Activated T-helper 1 cell treated with anti-CD3 and anti-CD28 coated beads, Interleukin-12 subunit alpha, Interleukin-12 subunit beta, Interleukin-2, Interleukin-4 antibody, amounts not matched to agents 30 ng/mL and 10 ng/mL and 1 ng/mL, durations not matched to agents 14 hours and 24 hours and 36 hours (primary cell): ENCODE results near the gene NLRP1. TPM values are rescaled to one million over a fixed set of nuclear protein-coding genes. Genes with fewer than 3 reads are reported as not detected.

Source experiments
- DNase-seq: peaks from one replicate; pipeline ENCODE4 v3.0.0; 2021; ENCODE audit warnings: low spot score
- H3K27ac Mint-ChIP-seq: one replicate; pipeline ENCODE4 v1.8.0; 2021; ENCODE audit warnings: mild to moderate bottlenecking, mixed read lengths
- H3K27me3 Mint-ChIP-seq: one replicate; pipeline ENCODE4 v1.8.0; 2022; ENCODE audit warnings: mild to moderate bottlenecking, moderate library complexity, mixed read lengths; ENCODE audit not compliant: insufficient read depth
- H3K36me3 Mint-ChIP-seq: one replicate; pipeline ENCODE4 v1.8.0; 2021; ENCODE audit warnings: low read depth, mixed read lengths
- H3K4me1 Mint-ChIP-seq: one replicate; pipeline ENCODE4 v1.8.0; 2021; ENCODE audit warnings: low read depth, mixed read lengths
- H3K4me3 Mint-ChIP-seq: one replicate; pipeline ENCODE4 v1.8.0; 2021; ENCODE audit warnings: mild to moderate bottlenecking, moderate library complexity, mixed read lengths
- H3K9me3 Mint-ChIP-seq: one replicate; pipeline ENCODE4 v1.8.0; 2021; ENCODE audit warnings: mixed read lengths
- intact Hi-C: fragments of 100-400 bp; cut with micrococcal nuclease; formaldehyde crosslinking; loops from one replicate; pipeline ENCODE4 v1.15.1; 2024
- total RNA-seq: library from RNA; stranded (reverse); gene quantifications from 2 replicates; pipeline ENCODE4 v1.2.3, GENCODE V29; 2022

Gene NLRP1
- total RNA-seq, 1 donor from 2014 or later: 26.0 TPM

DNA sequence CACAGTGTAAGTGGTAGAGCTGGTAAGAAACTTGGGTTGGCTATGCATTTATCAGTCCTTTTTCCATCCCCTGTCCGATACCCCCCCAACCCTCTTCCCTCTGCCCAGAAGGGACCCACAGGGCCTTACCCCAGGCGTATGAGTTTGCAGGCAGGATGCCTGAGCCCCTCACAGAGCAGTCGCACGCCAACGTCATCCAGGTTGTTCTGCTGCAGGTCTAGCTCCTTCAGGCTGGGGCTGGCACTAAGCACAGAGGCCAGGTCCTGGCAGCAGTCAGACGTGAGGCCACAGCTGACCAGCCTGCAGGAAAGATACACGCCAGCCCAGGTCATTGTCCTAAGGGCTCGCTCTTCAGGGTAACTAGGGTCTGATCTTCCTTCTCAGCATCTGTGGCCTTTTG, 45.0 kb downstream of the NLRP1 start:
- Mint-ChIP-seq H3K4me3 (no peak overlapping the region), H3K36me3 (peaks cover 32% of the 10 kb centered on the region), H3K27me3 (no peaks in the 10 kb centered on the region), H3K27ac (no peak overlapping the region), H3K9me3 (no peaks in the 10 kb centered on the region), H3K4me1 (no peaks in the 10 kb centered on the region)
- no peak for DNase-seq
- intact Hi-C loops: no loop called here

DNA sequence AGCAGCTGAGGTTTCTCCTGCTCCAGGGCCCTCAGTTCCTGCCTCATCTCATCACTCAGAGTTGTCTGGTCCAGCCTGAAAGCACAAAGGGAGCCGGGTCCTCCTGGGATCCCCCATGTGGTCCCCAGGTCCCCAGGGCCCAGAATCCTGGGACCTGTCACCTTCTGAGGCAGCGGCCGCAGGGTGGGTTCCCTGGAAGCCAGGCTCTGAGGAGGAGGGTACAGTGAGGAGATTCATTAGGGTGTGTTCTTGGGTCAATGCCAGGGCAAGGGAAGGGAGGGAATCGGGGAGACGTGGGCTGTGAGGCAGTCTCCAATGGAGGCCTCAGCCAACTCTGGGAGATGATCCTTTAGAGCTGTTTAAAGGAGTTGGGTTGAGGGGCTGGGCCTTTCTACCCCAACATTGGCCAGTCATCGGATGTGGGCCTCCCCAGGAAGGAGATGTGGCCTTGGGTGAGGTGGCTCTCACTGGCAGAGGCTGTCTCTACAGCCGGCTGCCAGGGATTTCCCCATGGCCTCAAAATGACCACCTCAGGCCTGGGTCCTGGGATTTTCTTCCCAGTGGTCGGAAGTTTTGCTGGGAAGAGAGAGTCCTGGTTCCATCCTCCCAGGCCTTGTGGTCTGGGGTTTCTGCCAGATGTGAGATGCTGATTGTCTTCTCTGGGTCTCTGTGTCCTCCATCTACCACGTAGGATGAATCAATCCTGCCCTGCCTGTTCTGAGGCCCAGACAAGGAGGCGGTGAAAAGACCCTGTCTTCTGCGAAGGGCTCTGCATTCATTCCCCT, 47.3 kb downstream of the NLRP1 start:
- intact Hi-C loops: no loop called here
- peaks cover 33% of the 10 kb centered on the region for H3K36me3 Mint-ChIP-seq
- no peaks in the 10 kb centered on the region for H3K9me3 Mint-ChIP-seq
- H3K4me1 Mint-ChIP-seq: no peaks in the 10 kb centered on the region
- H3K4me3 Mint-ChIP-seq: no peak overlapping the region
- no peak overlapping the region for H3K27ac Mint-ChIP-seq
- DNase-seq: no peak
- H3K27me3 Mint-ChIP-seq: no peaks in the 10 kb centered on the region

DNA sequence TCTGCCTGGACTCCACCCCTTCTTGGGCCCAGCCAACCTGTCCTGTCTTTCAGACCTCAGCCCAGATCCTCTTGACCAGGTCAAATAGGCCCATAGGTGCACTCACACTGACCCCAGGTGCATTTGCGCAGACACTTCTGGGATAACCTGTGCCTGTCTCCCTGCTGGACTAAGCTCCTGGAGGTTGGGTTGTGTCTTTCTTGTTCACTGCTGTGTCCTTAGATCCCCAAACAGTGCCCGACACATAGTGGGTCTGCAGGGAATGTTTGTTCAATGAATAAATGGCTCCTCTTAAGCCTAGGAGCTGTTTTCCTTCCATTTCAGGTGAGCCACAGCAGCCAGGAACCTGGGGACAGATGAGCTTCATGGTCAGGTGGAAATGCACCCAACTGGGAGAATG, 48.9 kb downstream of the NLRP1 start:
- Mint-ChIP-seq H3K4me3 (no peak overlapping the region), H3K9me3 (no peaks in the 10 kb centered on the region), H3K4me1 (no peaks in the 10 kb centered on the region), H3K36me3 (peaks cover 41% of the 10 kb centered on the region), H3K27me3 (no peaks in the 10 kb centered on the region), H3K27ac (no peak overlapping the region)
- no peak for DNase-seq
- intact Hi-C loops: no loop called here

GRCh38 chr17:5533486-5534315, 50.6 kb downstream of the NLRP1 start:
- DNase-seq: no peak
- Mint-ChIP-seq H3K27me3 (no peaks in the 10 kb centered on the region), H3K36me3 (peaks cover 42% of the 10 kb centered on the region), H3K9me3 (no peaks in the 10 kb centered on the region), H3K4me1 (no peaks in the 10 kb centered on the region), H3K4me3 (no peak overlapping the region), H3K27ac (no peak overlapping the region)
- intact Hi-C loops: no loop called here

DNA sequence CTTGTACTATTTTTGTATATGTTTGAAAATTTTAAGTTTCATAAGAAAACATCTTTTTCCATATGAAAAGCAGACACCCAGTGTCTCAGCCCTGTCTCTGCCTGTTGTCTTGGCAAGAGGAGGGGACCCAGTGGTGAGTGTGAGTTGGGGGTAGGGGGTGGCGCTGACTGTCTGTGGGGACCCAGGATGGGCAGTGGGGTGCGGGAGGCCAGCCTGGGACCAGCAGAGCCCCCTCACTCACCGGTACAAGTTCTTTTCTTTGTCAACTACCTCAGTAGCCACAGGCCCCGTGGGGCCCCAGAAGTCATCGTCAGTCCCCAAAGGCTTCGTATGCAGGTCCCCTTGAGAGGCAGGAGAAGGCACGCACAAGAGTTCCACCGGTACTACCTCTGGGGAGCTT, 51.7 kb downstream of the NLRP1 start:
- intact Hi-C loops: no loop called here
- Mint-ChIP-seq H3K9me3 (no peaks in the 10 kb centered on the region), H3K27ac (no peak overlapping the region), H3K27me3 (no peaks in the 10 kb centered on the region), H3K36me3 (peaks cover 43% of the 10 kb centered on the region), H3K4me3 (no peak overlapping the region), H3K4me1 (no peaks in the 10 kb centered on the region)
- no peak for DNase-seq

- Mint-ChIP-seq H3K36me3 (peaks cover 44% of the 10 kb centered on the region), H3K4me1 (peaks cover 13% of the 10 kb centered on the region), H3K27ac (no peak overlapping the region), H3K4me3 (no peak overlapping the region), H3K27me3 (no peaks in the 10 kb centered on the region), H3K9me3 (no peaks in the 10 kb centered on the region)
- no peak for DNase-seq
- intact Hi-C loops: no loop called here
Observed at GRCh38 chr17:5531085-5531418, 53.3 kb downstream of the NLRP1 start.

DNA sequence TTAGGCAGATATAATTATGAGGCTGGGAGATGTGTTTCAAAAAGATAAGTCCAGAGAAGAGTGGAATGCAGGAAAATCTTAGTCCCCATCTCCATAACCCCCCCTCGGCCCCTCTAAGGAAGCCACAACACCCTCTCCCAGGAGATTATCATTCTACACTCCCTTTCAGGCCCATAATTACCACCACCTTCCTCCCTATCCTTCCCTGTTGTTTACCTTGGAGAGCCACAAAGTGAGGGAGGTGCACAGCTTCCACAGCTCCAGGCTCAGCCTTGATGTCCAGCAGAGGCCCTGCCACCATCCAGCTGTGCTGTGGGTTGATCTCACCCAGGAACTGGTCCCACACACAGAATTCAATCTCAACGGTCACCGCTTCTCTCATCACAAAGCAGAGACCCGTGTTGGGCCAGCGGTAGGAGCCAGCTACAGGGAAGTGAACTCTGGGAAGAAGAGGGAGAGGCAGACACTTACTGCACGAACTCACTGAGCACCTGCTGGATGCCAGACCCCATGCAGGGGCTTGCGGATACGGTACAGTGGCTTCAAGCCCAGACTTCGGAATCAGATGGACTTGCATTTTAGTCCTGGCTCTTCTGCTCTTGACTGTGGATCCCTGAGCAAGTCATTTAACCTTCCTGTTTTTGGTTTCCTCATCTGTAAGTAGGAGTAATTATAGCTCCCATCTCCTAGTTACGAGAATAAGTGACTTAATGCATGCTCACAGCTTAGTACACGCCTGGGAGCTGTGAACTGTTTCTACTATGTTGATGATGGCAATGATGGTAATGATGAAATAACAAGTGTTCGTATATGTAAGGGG, 53.8 kb downstream of the NLRP1 start:
- DNase-seq: no peak
- H3K36me3 Mint-ChIP-seq: peaks cover 41% of the 10 kb centered on the region
- no peak overlapping the region for H3K27ac Mint-ChIP-seq

DNA sequence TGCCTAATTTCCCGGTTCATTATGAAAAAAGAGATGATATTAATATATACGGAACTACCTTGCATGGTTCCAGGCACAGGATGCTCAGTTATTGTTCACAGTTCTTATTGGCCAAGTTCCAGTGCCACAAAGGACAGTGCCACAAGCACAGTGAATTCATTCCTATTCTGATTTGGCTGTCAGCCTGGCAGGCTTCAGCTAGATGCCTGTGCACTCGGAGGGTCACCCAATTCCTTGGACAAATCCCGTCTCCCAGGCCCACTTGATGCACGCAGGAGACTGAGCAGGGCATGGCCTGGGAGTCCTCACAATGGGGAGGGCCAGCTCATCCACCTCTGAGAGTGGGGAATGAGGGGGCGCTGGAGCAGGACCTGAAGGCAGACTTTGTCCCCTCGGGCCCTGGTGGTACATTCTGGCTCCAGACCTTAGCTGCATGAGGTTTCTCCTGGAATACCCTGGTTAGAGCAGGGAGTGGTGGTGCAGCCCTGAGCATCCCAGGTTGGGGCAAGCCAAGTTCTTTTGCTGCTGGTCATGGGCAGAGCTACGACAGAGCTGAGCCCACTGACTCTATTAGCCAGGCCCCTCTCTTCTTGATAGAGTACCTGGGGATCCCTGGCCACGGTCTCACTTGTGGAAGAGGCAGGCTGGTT, 56.6 kb downstream of the NLRP1 start:
- Mint-ChIP-seq H3K27me3 (no peaks in the 10 kb centered on the region), H3K4me3 (no peak overlapping the region), H3K36me3 (peaks cover 34% of the 10 kb centered on the region), H3K27ac (peak overlapping the region; percentile 84), H3K9me3 (no peaks in the 10 kb centered on the region), H3K4me1 (peaks cover 13% of the 10 kb centered on the region)
- intact Hi-C loops: loop anchor here (2.0 kb wide), 1 partner anchor 57 kb away; the partner anchor contains the start of gene NLRP1
- DNase-seq: no peak

More for the DNA sequence above, 53.8 kb downstream of the NLRP1 start:
- Mint-ChIP-seq H3K9me3 (no peaks in the 10 kb centered on the region), H3K4me3 (no peak overlapping the region), H3K27me3 (no peaks in the 10 kb centered on the region), H3K4me1 (peaks cover 13% of the 10 kb centered on the region)
- intact Hi-C loops: no loop called here

GRCh38 chr17:5526821-5527598, 57.3 kb downstream of the NLRP1 start:
- intact Hi-C loops: loop anchor here (1.0 to 2.0 kb wide), 3 partner anchors 26 to 58 kb away; partner anchors contain the start of genes DERL2, MIS12 and NLRP1
- H3K27ac Mint-ChIP-seq: peak overlapping the region; percentile 84
- H3K4me3 Mint-ChIP-seq: no peak overlapping the region
- peak; percentile 18 for DNase-seq
- no peaks in the 10 kb centered on the region for H3K9me3 Mint-ChIP-seq
- peaks cover 13% of the 10 kb centered on the region for H3K4me1 Mint-ChIP-seq
- H3K27me3 Mint-ChIP-seq: no peaks in the 10 kb centered on the region
- peaks cover 31% of the 10 kb centered on the region for H3K36me3 Mint-ChIP-seq

- H3K36me3 Mint-ChIP-seq: peaks cover 14% of the 10 kb centered on the region
- H3K4me3 Mint-ChIP-seq: no peak overlapping the region
- DNase-seq: no peak
- H3K27ac Mint-ChIP-seq: no peak overlapping the region
- H3K9me3 Mint-ChIP-seq: no peaks in the 10 kb centered on the region
- H3K27me3 Mint-ChIP-seq: no peaks in the 10 kb centered on the region
- intact Hi-C loops: no loop called here
- H3K4me1 Mint-ChIP-seq: peaks cover 13% of the 10 kb centered on the region
Observed at GRCh38 chr17:5523249-5523648, 61.1 kb downstream of the NLRP1 start.

DNA sequence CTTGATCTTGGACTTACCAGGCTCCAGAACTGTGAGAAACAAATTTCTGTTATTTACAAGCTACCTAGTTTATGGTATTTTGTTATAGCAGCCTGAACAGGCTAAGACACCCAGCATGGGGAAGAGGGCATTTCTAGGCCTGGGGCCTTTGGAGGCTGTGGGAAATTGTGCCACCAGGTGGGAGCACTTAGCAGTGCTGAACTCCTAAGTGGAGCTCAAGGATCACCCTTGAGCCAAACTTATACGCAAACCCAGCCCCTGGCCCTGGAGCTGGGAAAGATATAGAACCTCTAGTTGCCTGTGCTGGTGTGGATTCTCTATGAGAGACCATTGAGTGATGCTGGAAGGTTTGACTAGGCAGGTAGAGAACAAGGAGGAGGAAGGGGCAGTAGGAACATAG, 61.8 kb downstream of the NLRP1 start:
- Mint-ChIP-seq H3K36me3 (peaks cover 20% of the 10 kb centered on the region), H3K27ac (no peak overlapping the region)
- intact Hi-C loops: no loop called here

More for the DNA sequence above, 61.8 kb downstream of the NLRP1 start:
- Mint-ChIP-seq H3K4me1 (peaks cover 13% of the 10 kb centered on the region), H3K9me3 (no peaks in the 10 kb centered on the region), H3K27me3 (no peaks in the 10 kb centered on the region), H3K4me3 (no peak overlapping the region)
- no peak for DNase-seq
